Mesendoderm (in vitro differentiated cells): ENCODE results near the gene S1PR4.

Source experiments
- DNase-seq: peaks from one replicate; pipeline ENCODE4 v3.0.0; 2013
- H2AK5ac ChIP-seq: 2 replicates; pipeline ENCODE4 v1.6.1; 2013; ENCODE audit warnings: low read length, inconsistent platforms
- H2BK120ac ChIP-seq: 2 replicates; pipeline ENCODE4 v1.6.1; 2013; ENCODE audit warnings: low read depth, mild to moderate bottlenecking, low read length, moderate library complexity, mixed read lengths
- H2BK15ac ChIP-seq: replicated peaks from 2 replicates; pipeline ENCODE4 v1.6.1; 2013; ENCODE audit warnings: low read depth, mild to moderate bottlenecking, moderate library complexity
- H2BK5ac ChIP-seq: 2 replicates; pipeline ENCODE4 v1.6.1; 2013; ENCODE audit warnings: low read length, inconsistent platforms
- H3K18ac ChIP-seq: 2 replicates; pipeline ENCODE4 v1.6.1; 2013; ENCODE audit warnings: mild to moderate bottlenecking, low read length, mixed read lengths
- H3K23ac ChIP-seq: one replicate; pipeline ENCODE4 v1.6.1; 2013; ENCODE audit warnings: low read length
- H3K27ac ChIP-seq: 2 replicates; pipeline ENCODE4 v1.5.1; 2013; ENCODE audit warnings: low read depth, mild to moderate bottlenecking, inconsistent platforms, low read length, moderate library complexity
- H3K27me3 ChIP-seq: 2 replicates; pipeline ENCODE4 v1.6.1; 2013; ENCODE audit warnings: low read length, control low read depth, mild to moderate bottlenecking, inconsistent platforms; ENCODE audit not compliant: insufficient read depth, poor library complexity
- H3K36me3 ChIP-seq: 2 replicates; pipeline ENCODE4 v1.6.1; 2013; ENCODE audit warnings: low read length, inconsistent platforms; ENCODE audit not compliant: control insufficient read depth, insufficient read depth
- H3K4ac ChIP-seq: one replicate; pipeline ENCODE4 v1.6.1; 2013; ENCODE audit warnings: low read depth, mild to moderate bottlenecking, low read length, moderate library complexity
- H3K4me1 ChIP-seq: 2 replicates; pipeline ENCODE4 v1.6.1; 2013; ENCODE audit warnings: low read depth, low read length, inconsistent platforms; ENCODE audit not compliant: control insufficient read depth
- H3K4me2 ChIP-seq: 2 replicates; pipeline ENCODE4 v1.6.1; 2013; ENCODE audit warnings: low read length
- H3K4me3 ChIP-seq: 2 replicates; pipeline ENCODE4 v1.5.1; 2013; ENCODE audit warnings: mild to moderate bottlenecking, low read length
- H3K56ac ChIP-seq: one replicate; pipeline ENCODE4 v1.6.1; 2013; ENCODE audit warnings: low read length
- H3K79me1 ChIP-seq: 2 replicates; pipeline ENCODE4 v1.6.1; 2013; ENCODE audit warnings: low read length, inconsistent platforms
- H3K79me2 ChIP-seq: 2 replicates; pipeline ENCODE4 v1.6.1; 2013; ENCODE audit warnings: mild to moderate bottlenecking, low read length; ENCODE audit not compliant: control insufficient read depth, insufficient read depth
- H3K9ac ChIP-seq: 2 replicates; pipeline ENCODE4 v1.6.1; 2013; ENCODE audit warnings: low read length, inconsistent platforms
- H4K5ac ChIP-seq: one replicate; pipeline ENCODE4 v1.6.1; 2013; ENCODE audit warnings: low read length
- H4K8ac ChIP-seq: one replicate; pipeline ENCODE4 v1.6.1; 2013; ENCODE audit warnings: low read depth, mild to moderate bottlenecking, control low read depth, low read length, moderate library complexity
- WGBS: extraction: QIAGEN DNeasy Blood & Tissue Kit; methylation state at CpG from one replicate; pipeline ENCODE4 v1.1.7; 2013; ENCODE audit warnings: low lambda C conversion rate, missing lambda C conversion rate; ENCODE audit not compliant: insufficient coverage; ENCODE audit errors: extremely low coverage; 5-methylcytosine and 5-hydroxymethylcytosine counted together

Gene S1PR4

GRCh38 chr19:3194106-3195087, 15.8 kb downstream of the S1PR4 start:
- Histone ChIP-seq H3K79me1 (peaks cover 8% of the 10 kb centered on the region), H4K8ac (no peak overlapping the region), H3K56ac (no peak overlapping the region), H3K4ac (no peak overlapping the region), H4K5ac (no peak overlapping the region), H3K79me2 (peaks cover 22% of the 10 kb centered on the region), H2AK5ac (no peak overlapping the region), H3K36me3 (no peaks in the 10 kb centered on the region), H3K9ac (no peak overlapping the region), H3K27me3 (no peaks in the 10 kb centered on the region), H3K4me2 (no peak overlapping the region), H3K27ac (no peak overlapping the region), H3K18ac (no peak overlapping the region), H2BK120ac (no peak overlapping the region), H3K4me1 (no peaks in the 10 kb centered on the region), H3K4me3 (no peak overlapping the region), H2BK15ac (no peak overlapping the region), H3K23ac (no peak overlapping the region), H2BK5ac (no peak overlapping the region)
- no CpG with 5 or more reads among the region's 17 CpGs for WGBS
- DNase-seq, result no peak

- H3K79me1 ChIP-seq, result peaks cover 6% of the 10 kb centered on the region
- no peak overlapping the region for H3K4me2 ChIP-seq
- no peak overlapping the region for H4K5ac ChIP-seq
- no peaks in the 10 kb centered on the region for H3K4me1 ChIP-seq
- no peak overlapping the region for H3K4me3 ChIP-seq
- no peak overlapping the region for H3K27ac ChIP-seq
- H3K4ac ChIP-seq, result no peak overlapping the region
- no peak overlapping the region for H2BK15ac ChIP-seq
- no peak overlapping the region for H3K23ac ChIP-seq
- no peaks in the 10 kb centered on the region for H3K36me3 ChIP-seq
- no CpG with 5 or more reads among the region's 42 CpGs for WGBS
- H3K79me2 ChIP-seq, result peaks cover 5% of the 10 kb centered on the region
- H4K8ac ChIP-seq, result no peak overlapping the region
- H3K18ac ChIP-seq, result no peak overlapping the region
- no peak overlapping the region for H2BK5ac ChIP-seq
- H2AK5ac ChIP-seq, result no peak overlapping the region
- H3K9ac ChIP-seq, result no peak overlapping the region
- no peaks in the 10 kb centered on the region for H3K27me3 ChIP-seq
- no peak for DNase-seq
- H2BK120ac ChIP-seq, result no peak overlapping the region
- no peak overlapping the region for H3K56ac ChIP-seq
Measured at GRCh38 chr19:3196064-3196932, 17.7 kb downstream of the S1PR4 start.

- no peak overlapping the region for H2BK120ac ChIP-seq
- H3K18ac ChIP-seq, result no peak overlapping the region
- no peak overlapping the region for H2AK5ac ChIP-seq
- H4K5ac ChIP-seq, result no peak overlapping the region
- H4K8ac ChIP-seq, result no peak overlapping the region
- no CpG with 5 or more reads among the region's 14 CpGs for WGBS
- no peak overlapping the region for H3K4me2 ChIP-seq
- H2BK15ac ChIP-seq, result no peak overlapping the region
- no peak overlapping the region for H3K27ac ChIP-seq
- H3K23ac ChIP-seq, result no peak overlapping the region
- H3K27me3 ChIP-seq, result no peaks in the 10 kb centered on the region
- H3K4ac ChIP-seq, result no peak overlapping the region
- no peaks in the 10 kb centered on the region for H3K36me3 ChIP-seq
- H3K56ac ChIP-seq, result no peak overlapping the region
- no peak overlapping the region for H2BK5ac ChIP-seq
- DNase-seq, result no peak
- no peak overlapping the region for H3K9ac ChIP-seq
- no peaks in the 10 kb centered on the region for H3K79me2 ChIP-seq
- no peaks in the 10 kb centered on the region for H3K4me1 ChIP-seq
- H3K79me1 ChIP-seq, result peaks cover 4% of the 10 kb centered on the region
- no peak overlapping the region for H3K4me3 ChIP-seq
Measured at GRCh38 chr19:3196933-3197205, 18.3 kb downstream of the S1PR4 start.

- Histone ChIP-seq H3K79me2 (no peaks in the 10 kb centered on the region), H4K8ac (no peak overlapping the region), H2BK15ac (no peak overlapping the region), H3K23ac (no peak overlapping the region), H3K4ac (no peak overlapping the region), H3K36me3 (no peaks in the 10 kb centered on the region), H2BK5ac (no peak overlapping the region), H3K4me3 (no peak overlapping the region), H3K27ac (no peak overlapping the region), H2BK120ac (no peak overlapping the region), H3K4me1 (no peaks in the 10 kb centered on the region), H2AK5ac (no peak overlapping the region), H3K27me3 (no peaks in the 10 kb centered on the region), H3K18ac (no peak overlapping the region), H3K4me2 (no peak overlapping the region), H3K56ac (no peak overlapping the region), H3K9ac (no peak overlapping the region), H3K79me1 (no peaks in the 10 kb centered on the region), H4K5ac (no peak overlapping the region)
- no peak for DNase-seq
- no CpG with 5 or more reads among the region's 43 CpGs for WGBS
Measured at GRCh38 chr19:3198901-3199700, 20.5 kb downstream of the S1PR4 start.

GRCh38 chr19:3201072-3201700, 22.6 kb downstream of the S1PR4 start:
- Histone ChIP-seq H2BK5ac (no peak overlapping the region), H3K27me3 (no peaks in the 10 kb centered on the region), H3K27ac (no peak overlapping the region), H2BK120ac (no peak overlapping the region), H3K4ac (no peak overlapping the region), H3K36me3 (peaks cover 1% of the 10 kb centered on the region), H3K79me2 (no peaks in the 10 kb centered on the region), H3K9ac (no peak overlapping the region), H2AK5ac (no peak overlapping the region), H3K18ac (no peak overlapping the region), H3K56ac (no peak overlapping the region), H4K8ac (no peak overlapping the region), H3K79me1 (no peaks in the 10 kb centered on the region), H4K5ac (no peak overlapping the region), H2BK15ac (no peak overlapping the region), H3K4me2 (no peak overlapping the region), H3K4me1 (no peaks in the 10 kb centered on the region), H3K23ac (no peak overlapping the region), H3K4me3 (no peak overlapping the region)
- DNase-seq, result no peak
- no CpG with 5 or more reads among the region's 39 CpGs for WGBS
